ENCODE results near the gene PLXNB1.

DNA sequence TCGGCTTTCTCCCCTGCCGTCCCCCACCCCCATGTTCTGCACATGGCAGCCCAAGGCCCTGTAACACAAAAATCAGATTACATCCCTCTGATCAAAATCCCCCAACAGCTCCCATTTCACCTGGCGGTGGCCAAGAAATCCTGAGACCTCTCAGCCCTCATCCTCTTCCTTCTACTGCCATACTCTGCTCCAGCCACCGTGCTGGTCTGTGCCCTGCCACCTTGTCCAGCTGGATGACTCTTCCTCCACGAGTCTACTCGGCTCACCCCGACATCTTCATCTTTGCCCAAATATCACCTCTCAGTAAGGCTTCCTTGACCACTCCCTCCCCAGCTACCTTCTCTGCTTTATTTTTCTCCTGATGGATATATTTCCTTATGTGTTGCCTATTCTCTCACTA is 7.0 kb upstream of the PLXNB1 start:
- TF ChIP-seq, protein P1, sequence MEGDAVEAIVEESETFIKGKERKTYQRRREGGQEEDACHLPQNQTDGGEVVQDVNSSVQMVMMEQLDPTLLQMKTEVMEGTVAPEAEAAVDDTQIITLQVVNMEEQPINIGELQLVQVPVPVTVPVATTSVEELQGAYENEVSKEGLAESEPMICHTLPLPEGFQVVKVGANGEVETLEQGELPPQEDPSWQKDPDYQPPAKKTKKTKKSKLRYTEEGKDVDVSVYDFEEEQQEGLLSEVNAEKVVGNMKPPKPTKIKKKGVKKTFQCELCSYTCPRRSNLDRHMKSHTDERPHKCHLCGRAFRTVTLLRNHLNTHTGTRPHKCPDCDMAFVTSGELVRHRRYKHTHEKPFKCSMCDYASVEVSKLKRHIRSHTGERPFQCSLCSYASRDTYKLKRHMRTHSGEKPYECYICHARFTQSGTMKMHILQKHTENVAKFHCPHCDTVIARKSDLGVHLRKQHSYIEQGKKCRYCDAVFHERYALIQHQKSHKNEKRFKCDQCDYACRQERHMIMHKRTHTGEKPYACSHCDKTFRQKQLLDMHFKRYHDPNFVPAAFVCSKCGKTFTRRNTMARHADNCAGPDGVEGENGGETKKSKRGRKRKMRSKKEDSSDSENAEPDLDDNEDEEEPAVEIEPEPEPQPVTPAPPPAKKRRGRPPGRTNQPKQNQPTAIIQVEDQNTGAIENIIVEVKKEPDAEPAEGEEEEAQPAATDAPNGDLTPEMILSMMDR (conservative IDR thresholded peaks at IDR 0.05; ENCODE audit: low read depth, low read length), result no peak
- no peak for TF ChIP-seq EZH2 (IDR thresholded peaks at IDR 0.05; ENCODE audit: borderline replicate concordance, low read depth, low read length, poor library complexity, severe bottlenecking)
